WERI-Rb-1 (cell line): ENCODE results near the gene SYCE3.

Experiments used
- DNase-seq: peaks from one replicate; pipeline ENCODE4 v3.0.0-alpha.2; 2020
- H3K27ac ChIP-seq: fragments of 250-450 bp; sonication (Bioruptor Pico); 2 replicates; pipeline ENCODE4 v1.5.1; 2020; ENCODE audit warnings: mild to moderate bottlenecking, moderate library complexity
- H3K27me3 ChIP-seq: fragments of 250-450 bp; sonication (Bioruptor Pico); 2 replicates; pipeline ENCODE4 v1.5.1; 2021; ENCODE audit warnings: mild to moderate bottlenecking, low read depth, moderate library complexity; ENCODE audit not compliant: insufficient read depth, severe bottlenecking
- H3K36me3 ChIP-seq: fragments of 250-450 bp; sonication (Bioruptor Pico); 2 replicates; pipeline ENCODE4 v1.5.1; 2020; ENCODE audit warnings: mild to moderate bottlenecking, moderate library complexity
- H3K4me3 ChIP-seq: 2 replicates; pipeline ENCODE4 v1.5.1; 2011; ENCODE audit warnings: low read depth, mild to moderate bottlenecking, control low read depth, low read length
- H3K9me3 ChIP-seq: fragments of 250-450 bp; sonication (Bioruptor Pico); 2 replicates; pipeline ENCODE4 v1.5.1; 2021; ENCODE audit warnings: mild to moderate bottlenecking, moderate library complexity; ENCODE audit not compliant: severe bottlenecking
- CTCF ChIP-seq: IDR thresholded peaks from 2 replicates; pipeline ENCODE4 v1.5.1; 2011; ENCODE audit warnings: low read depth, mild to moderate bottlenecking, control low read depth, inconsistent platforms, low read length

The SYCE3 gene

GRCh38 chr22:50528682-50529415 is 33.9 kb downstream of the SYCE3 start:
- DNase-seq = no peak
- Histone ChIP-seq H3K27me3 (no peaks in the 10 kb centered on the region), H3K36me3 (peaks cover 9% of the 10 kb centered on the region), H3K9me3 (peaks cover 11% of the 10 kb centered on the region), H3K4me3 (no peak overlapping the region), H3K27ac (no peak overlapping the region)
- no peak for TF ChIP-seq CTCF

GRCh38 chr22:50527921-50528681 is 34.6 kb downstream of the SYCE3 start:
- Histone ChIP-seq H3K27me3 (no peaks in the 10 kb centered on the region), H3K9me3 (peaks cover 11% of the 10 kb centered on the region), H3K36me3 (peaks cover 16% of the 10 kb centered on the region), H3K4me3 (no peak overlapping the region), H3K27ac (no peak overlapping the region)
- no peak for DNase-seq
- no peak for TF ChIP-seq CTCF

GRCh38 chr22:50526834-50527801 is 35.6 kb downstream of the SYCE3 start:
- peak; percentile 84 for DNase-seq
- no peak for TF ChIP-seq CTCF
- H3K4me3 ChIP-seq = peak overlapping the region; percentile 85
- H3K27ac ChIP-seq = peak overlapping the region; percentile 92
- peaks cover 11% of the 10 kb centered on the region for H3K9me3 ChIP-seq
- no peaks in the 10 kb centered on the region for H3K27me3 ChIP-seq
- peaks cover 26% of the 10 kb centered on the region for H3K36me3 ChIP-seq

GRCh38 chr22:50526108-50526833 is 36.4 kb downstream of the SYCE3 start:
- DNase-seq = peak; percentile 87
- Histone ChIP-seq H3K9me3 (peaks cover 10% of the 10 kb centered on the region), H3K27ac (peak overlapping the region; percentile 92), H3K4me3 (peak overlapping the region; percentile 85), H3K27me3 (no peaks in the 10 kb centered on the region), H3K36me3 (peaks cover 35% of the 10 kb centered on the region)
- TF ChIP-seq CTCF = peak; percentile 73

- no peak for TF ChIP-seq CTCF
- Histone ChIP-seq H3K27ac (peak overlapping the region; percentile 92), H3K27me3 (no peaks in the 10 kb centered on the region), H3K4me3 (peak overlapping the region; percentile 85), H3K9me3 (peaks cover 5% of the 10 kb centered on the region), H3K36me3 (peaks cover 39% of the 10 kb centered on the region)
- DNase-seq = no peak
Observed at GRCh38 chr22:50525858-50526107, 36.9 kb downstream of the SYCE3 start.
